ENCODE measurements around the gene PCSK4.
A peak's percentile ranks its signal among the peaks of the same experiment; 100 is the strongest.

PCSK4 gene

GRCh38 chr19:1461862-1462261, 28.3 kb downstream of the PCSK4 start:
- TF ChIP-seq ELF4 (IDR thresholded peaks at IDR 0.05) (no peak), FOXM1 (IDR thresholded peaks at IDR 0.05; ENCODE audit: borderline replicate concordance) (no peak), SP1 (IDR thresholded peaks at IDR 0.05) (no peak), L3MBTL2 (conservative IDR thresholded peaks at IDR 0.05) (no peak), CTBP1 (IDR thresholded peaks at IDR 0.05; ENCODE audit: borderline replicate concordance) (no peak), SUZ12 (IDR thresholded peaks at IDR 0.05) (no peak), FOXK2 (IDR thresholded peaks at IDR 0.05) (no peak), LEF1 (IDR thresholded peaks at IDR 0.05; ENCODE audit: borderline replicate concordance) (no peak), ZNF384 (IDR thresholded peaks at IDR 0.05) (no peak), FOXA1 (IDR thresholded peaks at IDR 0.05) (no peak), BHLHE40 (IDR thresholded peaks at IDR 0.05; ENCODE audit: borderline replicate concordance) (no peak), ARNT (IDR thresholded peaks at IDR 0.05) (no peak), NFRKB (IDR thresholded peaks at IDR 0.05) (no peak), HDGF (IDR thresholded peaks at IDR 0.05; ENCODE audit: borderline replicate concordance) (no peak), TARDBP (IDR thresholded peaks at IDR 0.05) (no peak)
- TF ChIP-seq, protein P1, sequence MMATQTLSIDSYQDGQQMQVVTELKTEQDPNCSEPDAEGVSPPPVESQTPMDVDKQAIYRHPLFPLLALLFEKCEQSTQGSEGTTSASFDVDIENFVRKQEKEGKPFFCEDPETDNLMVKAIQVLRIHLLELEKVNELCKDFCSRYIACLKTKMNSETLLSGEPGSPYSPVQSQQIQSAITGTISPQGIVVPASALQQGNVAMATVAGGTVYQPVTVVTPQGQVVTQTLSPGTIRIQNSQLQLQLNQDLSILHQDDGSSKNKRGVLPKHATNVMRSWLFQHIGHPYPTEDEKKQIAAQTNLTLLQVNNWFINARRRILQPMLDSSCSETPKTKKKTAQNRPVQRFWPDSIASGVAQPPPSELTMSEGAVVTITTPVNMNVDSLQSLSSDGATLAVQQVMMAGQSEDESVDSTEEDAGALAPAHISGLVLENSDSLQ (IDR thresholded peaks at IDR 0.05): no peak
- DNase-seq (ENCODE audit: extremely low spot score): no peak
- ChIA-PET POLR2A (no interaction called here), CTCF (no interaction called here)

- CTCF ChIA-PET: no interaction called here
- TF ChIP-seq ZNF384 (IDR thresholded peaks at IDR 0.05) (no peak), SUZ12 (IDR thresholded peaks at IDR 0.05) (no peak), SP1 (IDR thresholded peaks at IDR 0.05) (no peak), BHLHE40 (IDR thresholded peaks at IDR 0.05; ENCODE audit: borderline replicate concordance) (no peak), FOXM1 (IDR thresholded peaks at IDR 0.05; ENCODE audit: borderline replicate concordance) (no peak), ARNT (IDR thresholded peaks at IDR 0.05) (no peak)
- POLR2A ChIA-PET: no interaction called here
- no peak for DNase-seq (ENCODE audit: extremely low spot score)
These were observed 29.8 kb downstream of the PCSK4 start for GRCh38 chr19:1460033-1460995.

GRCh38 chr19:1459479-1459878, 30.7 kb downstream of the PCSK4 start:
- TF ChIP-seq ELF4 (IDR thresholded peaks at IDR 0.05): no peak
- no peak for TF ChIP-seq L3MBTL2 (conservative IDR thresholded peaks at IDR 0.05)
- no peak for TF ChIP-seq FOXM1 (IDR thresholded peaks at IDR 0.05; ENCODE audit: borderline replicate concordance)
- TF ChIP-seq BHLHE40 (IDR thresholded peaks at IDR 0.05; ENCODE audit: borderline replicate concordance): no peak
- no peak for TF ChIP-seq TARDBP (IDR thresholded peaks at IDR 0.05)
- ChIA-PET POLR2A (no interaction called here), CTCF (no interaction called here)
- no peak for DNase-seq (ENCODE audit: extremely low spot score)

GRCh38 chr19:1457892-1458291, 32.3 kb downstream of the PCSK4 start:
- no peak for TF ChIP-seq SUZ12 (IDR thresholded peaks at IDR 0.05)
- no peak for TF ChIP-seq SP1 (IDR thresholded peaks at IDR 0.05)
- TF ChIP-seq ZNF384 (IDR thresholded peaks at IDR 0.05): no peak
- no peak for TF ChIP-seq HDGF (IDR thresholded peaks at IDR 0.05; ENCODE audit: borderline replicate concordance)
- TF ChIP-seq FOXA1 (IDR thresholded peaks at IDR 0.05): no peak
- no peak for TF ChIP-seq FOXM1 (IDR thresholded peaks at IDR 0.05; ENCODE audit: borderline replicate concordance)
- ChIA-PET CTCF (no interaction called here), POLR2A (interaction anchor here (1.0 to 1.4 kb wide), 2 partner anchors 11 to 14 kb away, joined by 3 read pairs; no protein-coding TSS in a partner anchor)
- no peak for DNase-seq (ENCODE audit: extremely low spot score)

GRCh38 chr19:1457031-1457739, 33.0 kb downstream of the PCSK4 start:
- DNase-seq (ENCODE audit: extremely low spot score): no peak
- ChIA-PET POLR2A (interaction anchor here (1.4 kb wide), 1 partner anchor 13 kb away, joined by 3 read pairs; no protein-coding TSS in a partner anchor), CTCF (no interaction called here)
- TF ChIP-seq SP1 (IDR thresholded peaks at IDR 0.05): no peak
- TF ChIP-seq HDGF (IDR thresholded peaks at IDR 0.05; ENCODE audit: borderline replicate concordance): no peak
- no peak for TF ChIP-seq ZNF384 (IDR thresholded peaks at IDR 0.05)
- TF ChIP-seq ELF4 (IDR thresholded peaks at IDR 0.05): no peak
- TF ChIP-seq L3MBTL2 (conservative IDR thresholded peaks at IDR 0.05): no peak
- no peak for TF ChIP-seq LEF1 (IDR thresholded peaks at IDR 0.05; ENCODE audit: borderline replicate concordance)
- no peak for TF ChIP-seq TARDBP (IDR thresholded peaks at IDR 0.05)
- no peak for TF ChIP-seq CTBP1 (IDR thresholded peaks at IDR 0.05; ENCODE audit: borderline replicate concordance)
- no peak for TF ChIP-seq ARNT (IDR thresholded peaks at IDR 0.05)
- no peak for TF ChIP-seq FOXM1 (IDR thresholded peaks at IDR 0.05; ENCODE audit: borderline replicate concordance)
- TF ChIP-seq NFRKB (IDR thresholded peaks at IDR 0.05): no peak

DNA sequence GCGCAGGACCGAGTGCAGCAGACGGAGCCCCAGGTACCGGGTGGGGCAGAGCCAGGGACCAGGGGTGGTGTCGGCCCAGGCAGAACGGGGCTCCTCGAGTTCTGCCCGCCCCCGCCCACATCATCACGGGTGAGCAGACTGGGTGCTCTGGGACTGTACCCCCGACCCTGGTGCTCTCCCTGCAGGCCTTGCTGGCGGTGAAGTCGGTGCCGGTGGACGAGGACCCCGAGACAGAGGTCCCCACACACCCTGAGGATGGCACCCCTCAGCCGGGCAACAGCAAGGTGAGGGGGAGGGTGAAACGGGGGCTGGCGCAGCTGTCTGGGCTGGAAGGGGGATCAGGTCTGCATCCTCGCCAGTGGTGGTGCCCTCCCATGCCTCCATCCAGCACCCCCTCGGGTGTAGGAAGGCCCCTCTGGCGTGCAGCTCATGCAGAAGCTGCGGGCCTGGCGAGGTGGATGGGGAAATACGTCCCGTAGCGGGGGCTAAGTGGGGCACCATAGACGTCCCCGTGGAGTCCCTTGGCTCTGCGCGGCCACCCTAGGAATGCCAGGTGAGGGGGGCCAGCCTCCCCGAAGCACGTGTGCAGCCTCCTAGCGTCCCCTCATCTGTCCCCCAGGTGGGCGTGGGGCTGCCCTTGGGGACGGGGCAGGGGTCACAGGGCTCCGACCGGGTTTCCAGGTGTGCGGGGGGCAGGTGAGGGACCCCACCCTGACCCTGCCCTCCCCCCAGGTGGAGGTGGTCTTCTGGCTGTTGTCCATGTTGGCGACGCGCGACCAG, 33.8 kb downstream of the PCSK4 start:
- DNase-seq (ENCODE audit: extremely low spot score): no peak
- POLR2A ChIA-PET: interaction anchor here (1.4 to 1.5 kb wide), 2 partner anchors 12 to 187 kb away, joined by 3 to 6 read pairs; partner anchors contain the start of gene CIRBP
- CTCF ChIA-PET: no interaction called here
- TF ChIP-seq L3MBTL2 (conservative IDR thresholded peaks at IDR 0.05): 0 out of 2 replicates have a peak, but pooled peaks have one; percentile 50
- no peak for TF ChIP-seq NFRKB (IDR thresholded peaks at IDR 0.05)
